ENCODE results near the gene GAP43.

Gene GAP43

GRCh38 chr3:115623044-115623868 is at the start of gene GAP43:
Gene GAP43 (plus strand): TSS chr3:115623510. CDS start chr3:115623690, 180 bp downstream.
- DNase-seq, result no peak

GRCh38 chr3:115576325-115576875 is 46.9 kb upstream of the GAP43 start:
- DNase-seq, result no peak

- no peak for DNase-seq
Observed at GRCh38 chr3:115577000-115577399, 46.3 kb upstream of the GAP43 start.

GRCh38 chr3:115578331-115578730 is 45.0 kb upstream of the GAP43 start:
- DNase-seq, result no peak

GRCh38 chr3:115580566-115580965 is 42.7 kb upstream of the GAP43 start:
- no peak for DNase-seq

- DNase-seq, result no peak
Observed at GRCh38 chr3:115581362-115582135, 41.8 kb upstream of the GAP43 start.

GRCh38 chr3:115588201-115589115 is 34.9 kb upstream of the GAP43 start:
- DNase-seq, result no peak

- DNase-seq, result no peak
Observed at GRCh38 chr3:115590873-115591272, 32.4 kb upstream of the GAP43 start.

GRCh38 chr3:115595611-115596275 is 27.6 kb upstream of the GAP43 start:
- DNase-seq, result no peak

GRCh38 chr3:115598216-115598615 is 25.1 kb upstream of the GAP43 start:
- no peak for DNase-seq

- no peak for DNase-seq
Observed at GRCh38 chr3:115602194-115602593, 21.1 kb upstream of the GAP43 start.

GRCh38 chr3:115611630-115612029 is 11.7 kb upstream of the GAP43 start:
- DNase-seq, result no peak

- no peak for DNase-seq
Observed at GRCh38 chr3:115615001-115615814, 8.1 kb upstream of the GAP43 start.

- no peak for DNase-seq
Observed at GRCh38 chr3:115616461-115616860, 6.8 kb upstream of the GAP43 start.

- DNase-seq, result no peak
Observed at GRCh38 chr3:115617591-115617990, 5.7 kb upstream of the GAP43 start.

GRCh38 chr3:115624029-115624741 is 875 bp downstream of the GAP43 start:
- DNase-seq, result no peak

GRCh38 chr3:115624901-115625300 is 1.6 kb downstream of the GAP43 start:
- no peak for DNase-seq

- no peak for DNase-seq
Observed at GRCh38 chr3:115626006-115626409, 2.7 kb downstream of the GAP43 start.

- DNase-seq, result no peak
Observed at GRCh38 chr3:115626721-115627120, 3.4 kb downstream of the GAP43 start.

Measured in inflammatory macrophage treated with lipopolysaccharide for 4 hours (primary cell).